Peyer's patch (tissue), 4 donors: ENCODE results near the gene CLDN14.

ENCODE experiments used
- CTCF ChIP-seq, 6 experiments: fragments of 450-650 bp in 4 of 6; fragments of 200-600 bp in 2 of 6; sonication (generic) in 1 of 6; IDR thresholded peaks; one replicate each; pipeline ENCODE4 v1.5.1; 2017 to 2019; ENCODE audit warnings: antibody characterized with exemption in 6 of 6, mild to moderate bottlenecking in 3 of 6, moderate library complexity in 1 of 6
- POLR2A ChIP-seq, 2 donors: fragments of 450-650 bp; IDR thresholded peaks; one replicate each; pipeline ENCODE4 v1.5.1; 2017; ENCODE audit warnings: antibody characterized with exemption in 2 of 2, mild to moderate bottlenecking in 2 of 2, moderate library complexity in 2 of 2

GRCh38 chr21:36486246-36486645 is 6.3 kb upstream of the CLDN14 start:
- TF ChIP-seq CTCF (IDR thresholded peaks at IDR 0.05) (no peak), POLR2A (IDR thresholded peaks at IDR 0.05) (no peak)
